ENCODE measurements around the gene METTL1. TPM values are rescaled to one million over a fixed set of nuclear protein-coding genes. Genes with fewer than 3 reads are reported as not detected.

Gene METTL1
- total RNA-seq, 4 donors from 2014 or later, result 4.4 to 13.7 (median 6.2) TPM

DNA sequence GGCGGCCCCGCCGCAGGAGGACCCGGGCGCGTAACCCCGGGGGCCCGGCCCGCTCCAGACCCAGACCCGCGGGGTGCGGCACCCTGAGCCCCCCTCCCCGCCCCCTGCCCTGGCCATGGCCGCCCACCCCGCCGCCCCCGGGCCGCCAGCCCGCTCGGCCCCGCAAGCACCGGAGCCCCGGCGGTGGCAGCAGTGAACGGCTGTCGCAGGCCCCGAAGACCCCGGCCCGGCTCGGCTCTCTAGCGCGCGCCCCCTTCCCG, 16.8 kb downstream of the METTL1 start:
- no peak for TF ChIP-seq CTCF (IDR thresholded peaks at IDR 0.05; ENCODE audit: low read depth)

DNA sequence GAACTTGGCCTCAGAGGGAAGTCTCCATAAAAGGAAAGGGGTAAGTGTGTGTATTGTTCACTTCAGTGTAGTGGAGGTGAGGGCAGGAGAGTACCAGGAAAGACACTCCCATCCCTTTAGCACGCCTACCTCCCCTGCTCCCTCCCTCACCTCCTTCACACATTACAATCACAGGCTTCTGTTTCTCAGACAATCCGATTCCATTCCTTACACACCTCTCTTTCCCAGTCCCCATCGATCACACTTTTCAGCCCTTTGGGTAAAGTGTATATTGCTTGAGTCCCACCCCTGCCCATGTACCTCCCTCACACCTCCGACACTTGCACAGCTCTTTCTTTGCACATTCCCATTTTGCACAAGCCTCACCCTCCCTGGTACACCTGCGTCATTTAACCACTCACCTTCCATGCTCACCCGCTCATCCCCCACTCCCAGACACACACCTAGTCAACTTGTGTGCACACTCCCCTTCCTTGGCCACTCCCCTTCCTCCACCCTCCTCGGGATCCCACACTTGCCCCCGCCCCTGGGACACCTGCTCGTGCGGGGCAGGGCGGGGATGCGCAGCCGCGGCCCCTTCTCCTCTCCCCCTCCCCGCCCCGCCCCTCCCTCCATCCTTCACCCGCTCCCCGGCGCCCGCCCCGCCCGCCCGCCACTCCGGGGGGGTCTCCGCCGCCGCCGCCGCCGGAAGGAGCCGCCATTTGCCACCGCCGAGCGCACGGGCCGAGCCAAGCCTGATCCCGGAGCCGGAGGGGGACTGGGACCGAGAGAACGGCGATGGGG, 17.3 kb downstream of the METTL1 start, which contains the start of gene MARCHF9:
MARCHF9 (plus strand) TSS at position 693 of the 783 bp plus-strand sequence. CDS start 426 bp downstream, outside the sequence.
- no peak for TF ChIP-seq CTCF (IDR thresholded peaks at IDR 0.05; ENCODE audit: low read depth)

GRCh38 chr12:57753756-57754337, 18.1 kb downstream of the METTL1 start:
- TF ChIP-seq CTCF (IDR thresholded peaks at IDR 0.05; ENCODE audit: low read depth), result no peak

GRCh38 chr12:57752668-57753000, 19.3 kb downstream of the METTL1 start:
- TF ChIP-seq CTCF (IDR thresholded peaks at IDR 0.05; ENCODE audit: low read depth), result no peak

GRCh38 chr12:57751788-57752667, 19.9 kb downstream of the METTL1 start, which contains the start of gene CDK4:
CDK4 (minus strand) TSS chr12:57752310; CDS start chr12:57751717, 593 bp downstream.
- no peak for TF ChIP-seq CTCF (IDR thresholded peaks at IDR 0.05; ENCODE audit: low read depth)

DNA sequence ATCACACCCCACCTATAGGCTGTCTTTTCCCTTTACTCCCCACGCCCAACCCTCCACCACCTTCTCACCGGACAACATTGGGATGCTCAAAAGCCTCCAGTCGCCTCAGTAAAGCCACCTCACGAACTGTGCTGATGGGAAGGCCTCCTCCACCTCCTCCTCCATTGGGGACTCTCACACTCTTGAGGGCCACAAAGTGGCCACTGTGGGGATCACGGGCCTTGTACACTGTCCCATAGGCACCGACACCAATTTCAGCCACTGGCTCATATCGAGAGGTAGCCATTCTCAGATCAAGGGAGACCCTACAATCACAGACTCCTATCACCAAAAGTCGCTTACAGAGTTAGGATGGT, 20.5 kb downstream of the METTL1 start:
- TF ChIP-seq CTCF (IDR thresholded peaks at IDR 0.05; ENCODE audit: low read depth), result no peak
